Measurements from ENCODE around the gene OPN5.

Gene OPN5

GRCh38 chr6:47875593-47875992 is 93.8 kb downstream of the OPN5 start:
- DNase-seq, result no peak
